Esophagus muscularis mucosa (tissue), 3 donors: ENCODE results near the gene MAP7.

Source experiments
- CTCF ChIP-seq, 3 experiments: fragments of 200-600 bp in 2 of 3; fragments of 450-650 bp in 1 of 3; sonication (generic) in 2 of 3; IDR thresholded peaks; one replicate each; pipeline ENCODE4 v1.5.1; 2017 to 2019; ENCODE audit warnings: antibody characterized with exemption in 3 of 3, mild to moderate bottlenecking in 2 of 3, moderate library complexity in 1 of 3
- POLR2A ChIP-seq: fragments of 450-650 bp; IDR thresholded peaks from one replicate; pipeline ENCODE4 v1.6.1; 2017; ENCODE audit warnings: antibody characterized with exemption, moderate library complexity, mild to moderate bottlenecking, low read depth
- POLR2AphosphoS5 ChIP-seq, 2 donors: sonication (generic); formaldehyde crosslinking; IDR thresholded peaks; one replicate each; pipeline ENCODE4 v1.6.1; 2017; ENCODE audit warnings: antibody characterized with exemption in 2 of 2

- TF ChIP-seq CTCF (IDR thresholded peaks at IDR 0.05), result no peak
- TF ChIP-seq POLR2AphosphoS5 (IDR thresholded peaks at IDR 0.05), result no peak
- TF ChIP-seq POLR2A, result no peak
These were observed 246.7 kb downstream of the MAP7 start for GRCh38 chr6:136303516-136303915.
